GM12878 (cell line): Measurements from ENCODE around the gene AIDA. TPM values are rescaled to one million over a fixed set of nuclear protein-coding genes. Genes with fewer than 3 reads are reported as not detected.

Experiments
- ATAC-seq: fragments of 200-7000 bp; cut with Tn5 transposase; 3 replicates; pipeline ENCODE4 v1.9.1; 2020; ENCODE audit warnings: mild to moderate bottlenecking, moderate library complexity
- BruUV-seq: library from RNA; stranded (reverse); fragments of 400-500 nt; replicated peaks from 2 replicates; lab custom pipeline; 2021; lab: Mats Ljungman, UMichigan
- CTCF ChIA-PET: fragments of 300-600 bp; sonication (Branson Sonifier 250); formaldehyde crosslinking; extraction: SDS; loops from one replicate; lab custom pipeline; 2021; ENCODE audit warnings: inconsistent platforms; lab: Yijun Ruan, JAX
- POLR2A ChIA-PET: fragments of 350-600 bp; formaldehyde crosslinking; extraction: SDS; loops from one replicate; lab custom pipeline; 2021; ENCODE audit warnings: inconsistent platforms; lab: Charles Lee
- RAD21 ChIA-PET: fragments of 300-600 bp; sonication (Branson Sonifier 250); formaldehyde crosslinking; loops from one replicate; lab custom pipeline; 2023; ENCODE audit warnings: antibody characterized with exemption; ENCODE audit not compliant: unreplicated experiment; lab: Charles Lee
- SMC1A ChIA-PET: fragments of 300-600 bp; sonication (Branson Sonifier 250); formaldehyde crosslinking; loops from one replicate; lab custom pipeline; 2023; ENCODE audit not compliant: unreplicated experiment, uncharacterized antibody; lab: Charles Lee
- DNase-seq: peaks from one replicate; pipeline ENCODE4 v3.0.0-alpha.2; 2011; ENCODE audit warnings: low read depth, low spot score
- FAIRE-seq: peaks from 3 replicates; lab custom pipeline; 2011; peaks lifted over from hg19 to GRCh38; lab: Jason Lieb, UNC
- H2AFZ ChIP-seq: 2 replicates; pipeline ENCODE4 v1.6.0; 2011; ENCODE audit warnings: low read depth, low read length, control low read depth; ENCODE audit not compliant: control insufficient read depth
- H3K27ac ChIP-seq: 2 replicates; pipeline ENCODE4 v1.5.1; 2011; ENCODE audit warnings: control low read depth; ENCODE audit not compliant: control insufficient read depth, insufficient read depth
- H3K27me3 ChIP-seq, 2 experiments: replicated peaks in 1 of 2; 2 replicates each; pipeline versions ENCODE4 v1.6.0 to v1.6.1; 2011; ENCODE audit warnings: low read length in 1 of 2; ENCODE audit not compliant: control insufficient read depth in 2 of 2, insufficient read depth in 2 of 2
- H3K36me3 ChIP-seq, 2 experiments: 2 replicates each; pipeline ENCODE4 v1.5.1; 2011; ENCODE audit warnings: low read length in 1 of 2; ENCODE audit not compliant: control insufficient read depth in 2 of 2, insufficient read depth in 2 of 2
- H3K4me1 ChIP-seq: 2 replicates; pipeline ENCODE4 v1.6.1; 2011; ENCODE audit warnings: mild to moderate bottlenecking, low read length, moderate library complexity, mixed read lengths; ENCODE audit not compliant: control insufficient read depth, insufficient read depth
- H3K4me2 ChIP-seq: 2 replicates; pipeline ENCODE4 v1.6.0; 2011; ENCODE audit warnings: control low read depth; ENCODE audit not compliant: control insufficient read depth, insufficient read depth
- H3K4me3 ChIP-seq: fragments of 200-600 bp; sonication (generic); 2 replicates; pipeline ENCODE4 v1.5.1; 2016
- H3K79me2 ChIP-seq: 2 replicates; pipeline ENCODE4 v1.6.0; 2011; ENCODE audit warnings: low read length; ENCODE audit not compliant: control insufficient read depth, insufficient read depth
- H3K9ac ChIP-seq: 2 replicates; pipeline ENCODE4 v1.8.0; 2011; ENCODE audit warnings: low read length, control low read depth, mixed read lengths; ENCODE audit not compliant: control insufficient read depth, insufficient read depth
- H3K9me3 ChIP-seq: replicated peaks from 3 replicates; pipeline ENCODE4 v1.5.1; 2011; ENCODE audit warnings: mild to moderate bottlenecking, low read length; ENCODE audit not compliant: control insufficient read depth, insufficient read depth
- H4K20me1 ChIP-seq: 2 replicates; pipeline ENCODE4 v1.6.0; 2011; ENCODE audit not compliant: control insufficient read depth, insufficient read depth
- BRCA1 ChIP-seq: IDR thresholded peaks from 2 replicates; pipeline ENCODE4 v1.6.1; 2011; ENCODE audit warnings: low read depth, low read length, improper control_type of control experiment
- CEBPZ ChIP-seq: fragments of 150-350 bp; IDR thresholded peaks from 2 replicates; pipeline ENCODE4 v1.6.1; 2016; ENCODE audit warnings: low read depth, low read length
- MXI1 ChIP-seq: fragments of 150-350 bp; IDR thresholded peaks from 2 replicates; pipeline ENCODE4 v1.6.1; 2011; ENCODE audit warnings: low read depth, mild to moderate bottlenecking, inconsistent platforms, low read length, improper control_type of control experiment
- PBX3 ChIP-seq: IDR thresholded peaks from 2 replicates; pipeline ENCODE4 v1.6.1; 2011; ENCODE audit warnings: mild to moderate bottlenecking, low read depth, low read length, moderate library complexity; ENCODE audit not compliant: insufficient replicate concordance
- PML ChIP-seq: IDR thresholded peaks from 2 replicates; pipeline ENCODE4 v1.6.1; 2012; ENCODE audit warnings: low read length, inconsistent platforms
- POLR2AphosphoS5 ChIP-seq: IDR thresholded peaks from 2 replicates; pipeline ENCODE4 v1.6.1; 2011; ENCODE audit warnings: mild to moderate bottlenecking, low read length, inconsistent platforms
- POU2F2 ChIP-seq: IDR thresholded peaks from 3 replicates; pipeline ENCODE4 v1.6.1; 2011; ENCODE audit warnings: low read depth, mild to moderate bottlenecking, low read length, borderline replicate concordance
- RELB ChIP-seq: fragments of 450-650 bp; IDR thresholded peaks from 2 replicates; pipeline ENCODE4 v1.6.1; 2017; ENCODE audit warnings: low read depth, mild to moderate bottlenecking, moderate library complexity
- SIN3A ChIP-seq: IDR thresholded peaks from 2 replicates; pipeline ENCODE4 v1.6.1; 2012; ENCODE audit warnings: low read depth, low read length, improper control_type of control experiment
- SMARCA5 ChIP-seq: fragments of 450-650 bp; IDR thresholded peaks from 2 replicates; pipeline ENCODE4 v1.6.1; 2017; ENCODE audit warnings: mild to moderate bottlenecking
- SRF ChIP-seq, 2 experiments: IDR thresholded peaks; 2 replicates each; pipeline ENCODE4 v1.6.1; 2011; ENCODE audit warnings: low read depth in 2 of 2, low read length in 2 of 2, mild to moderate bottlenecking in 1 of 2, moderate library complexity in 1 of 2
- TCF7 ChIP-seq: IDR thresholded peaks from 2 replicates; pipeline ENCODE4 v1.6.1; 2014; ENCODE audit warnings: antibody characterized with exemption, borderline replicate concordance
- USF1 ChIP-seq: IDR thresholded peaks from 2 replicates; pipeline ENCODE4 v1.6.1; 2011; ENCODE audit warnings: borderline replicate concordance, low read depth, mild to moderate bottlenecking, moderate library complexity, mixed read lengths, low read length; ENCODE audit not compliant: insufficient read depth; ENCODE audit errors: extremely low read length
- YBX1 ChIP-seq: fragments of 450-650 bp; IDR thresholded peaks from 2 replicates; pipeline ENCODE4 v1.6.1; 2016; ENCODE audit warnings: antibody characterized with exemption
- WGBS: methylation state at CpG from one replicate; pipeline ENCODE4 v1.1.6; 2016; ENCODE audit warnings: low lambda C conversion rate; ENCODE audit not compliant: insufficient replicate concordance, insufficient coverage; ENCODE audit errors: missing lambda C conversion rate; 5-methylcytosine and 5-hydroxymethylcytosine counted together
- in situ Hi-C: fragments of 300-500 bp; cut with MboI; formaldehyde crosslinking; loops from 9 replicates; pipeline ENCODE4 v1.14.3; 2018; ENCODE audit warnings: mixed read lengths
- intact Hi-C: fragments of 100-400 bp; cut with micrococcal nuclease; formaldehyde crosslinking; loops from one replicate; pipeline ENCODE4 v1.14.2; 2022; ENCODE audit not compliant: unreplicated experiment
- polyA plus RNA-seq, 11 experiments: library from polyadenylated mRNA; depleted of rRNA in 4 of 11; unstranded in 6 of 11; stranded (reverse) in 5 of 11; fragments of >200 nt; fragmentation: Nextera tagmentation in 4 of 11; fragmentation: Illumina TruSeq in 1 of 11; extraction: Ambion mirVana in 4 of 11; extraction: Trizol in 1 of 11; gene quantifications; 1 replicate in 1 of 11; 2 replicates in 10 of 11; pipeline versions ENCODE4 v1.2.1 to v1.2.3, GENCODE V29; 2011 to 2016; ENCODE audit warnings: inconsistent platforms in 2 of 11, missing spikeins in 2 of 11, low read depth in 1 of 11
- total RNA-seq, 4 experiments: library from RNA; depleted of rRNA in 3 of 4; stranded (reverse); fragments of >200 nt in 3 of 4; fragmentation: Illumina TruSeq in 1 of 4; extraction: Trizol in 1 of 4; gene quantifications; 2 replicates each; pipeline versions ENCODE4 v1.2.1 to v1.2.3, GENCODE V29; 2013 to 2021

Gene AIDA
- total and polyA plus RNA-seq, 10 of the 15 experiments (the other 5 are each of a cell fraction or from before 2014, with no cell fraction given): 8.9 to 43.1 (median 19.2) TPM

- TF ChIP-seq CEBPZ (no peak), BRCA1 (no peak)
Observed at GRCh38 chr1:222709700-222710153, 2.6 kb downstream of the AIDA start (continued).

GRCh38 chr1:222706815-222707214 is 5.5 kb downstream of the AIDA start:
- no TSS peak for BruUV-seq
- ATAC-seq (no peak), DNase-seq (no peak), FAIRE-seq (no peak)
- SMC1A ChIA-PET: interaction anchor here (0.7 kb wide), 1 partner anchor 14 kb away, joined by 3 read pairs; no protein-coding TSS in a partner anchor
- Histone ChIP-seq H3K36me3 (no peaks in the 10 kb centered on the region), H3K4me3 (no peak overlapping the region), H3K27me3 (no peaks in the 10 kb centered on the region), H3K4me1 (no peaks in the 10 kb centered on the region), H3K9ac (no peak overlapping the region), H3K9me3 (no peaks in the 10 kb centered on the region; the same call in 2 of the 3 replicates), H3K79me2 (peaks cover 19% of the 10 kb centered on the region), H2AFZ (no peak overlapping the region), H4K20me1 (no peaks in the 10 kb centered on the region), H3K27ac (no peak overlapping the region), H3K4me2 (no peak overlapping the region)
- intact Hi-C loops (no loop called here), in situ Hi-C loops (no loop called here)
- RAD21 ChIA-PET: interaction anchor here (1.2 kb wide), 1 partner anchor 10 kb away, joined by 3 read pairs; no protein-coding TSS in a partner anchor
- CTCF ChIA-PET: no interaction called here
- POLR2A ChIA-PET: no interaction called here
- WGBS: 75% methylated on average over 4 of the region's 4 CpGs
- no peak for TF ChIP-seq SRF (IDR thresholded peaks at IDR 0.05; ENCODE audit: low read depth in 2 of 2, low read length in 2 of 2)
- no peak for TF ChIP-seq POLR2AphosphoS5
- no peak for TF ChIP-seq YBX1
- no peak for TF ChIP-seq POU2F2
- TF ChIP-seq SMARCA5: no peak
- TF ChIP-seq USF1: no peak
- no peak for TF ChIP-seq SIN3A
- no peak for TF ChIP-seq RELB
- no peak for TF ChIP-seq TCF7
- TF ChIP-seq MXI1: no peak
- no peak for TF ChIP-seq PML
- no peak for TF ChIP-seq PBX3
